Measurements from ENCODE around the gene MTMR1.

The MTMR1 gene

DNA sequence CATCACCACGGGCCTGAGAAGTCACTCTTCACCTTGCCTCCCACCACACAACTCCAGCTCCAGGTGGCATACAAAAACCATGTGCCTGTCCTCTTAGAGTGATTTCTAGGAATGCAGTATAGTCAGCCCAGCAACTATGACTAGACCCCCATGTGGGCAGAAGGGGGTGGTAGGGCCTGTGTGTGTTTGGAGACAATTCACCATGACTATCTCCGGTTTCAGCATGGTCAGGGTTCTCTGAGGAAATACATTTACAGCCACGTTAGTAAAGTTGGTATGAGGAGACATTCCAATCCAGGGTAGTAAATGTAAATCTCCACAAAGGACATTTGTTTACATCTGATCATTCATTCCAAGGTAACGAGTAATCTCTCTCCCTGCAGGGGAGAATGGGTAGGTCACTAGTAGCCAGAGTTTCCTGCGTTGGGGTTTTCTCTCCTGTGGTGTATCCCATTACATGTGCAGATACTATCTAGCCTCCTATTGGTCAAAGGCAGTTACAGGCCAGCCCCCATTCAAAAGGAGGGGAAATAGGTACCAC, 4.2 kb upstream of the MTMR1 start:
- TF ChIP-seq GATA2 (IDR thresholded peaks at IDR 0.05; ENCODE audit: low read depth, low read length) (no peak), GATA3 (IDR thresholded peaks at IDR 0.05; ENCODE audit: low read depth, low read length) (no peak)

- TF ChIP-seq GATA3 (IDR thresholded peaks at IDR 0.05; ENCODE audit: low read depth, low read length) (no peak), GATA2 (IDR thresholded peaks at IDR 0.05; ENCODE audit: low read depth, low read length) (no peak)
Measured at GRCh38 chrX:150690126-150690525, 3.1 kb upstream of the MTMR1 start.

- no peak for TF ChIP-seq GATA3 (IDR thresholded peaks at IDR 0.05; ENCODE audit: low read depth, low read length)
- no peak for TF ChIP-seq GATA2 (IDR thresholded peaks at IDR 0.05; ENCODE audit: low read depth, low read length)
Measured at GRCh38 chrX:150692296-150692695, 900 bp upstream of the MTMR1 start.

- TF ChIP-seq GATA2 (IDR thresholded peaks at IDR 0.05; ENCODE audit: low read depth, low read length) (no peak), GATA3 (IDR thresholded peaks at IDR 0.05; ENCODE audit: low read depth, low read length) (no peak)
Measured at GRCh38 chrX:150693725-150694574, 754 bp downstream of the MTMR1 start.

GRCh38 chrX:150694738-150695410, 1.7 kb downstream of the MTMR1 start:
- TF ChIP-seq GATA2 (IDR thresholded peaks at IDR 0.05; ENCODE audit: low read depth, low read length) (no peak), GATA3 (IDR thresholded peaks at IDR 0.05; ENCODE audit: low read depth, low read length) (no peak)

DNA sequence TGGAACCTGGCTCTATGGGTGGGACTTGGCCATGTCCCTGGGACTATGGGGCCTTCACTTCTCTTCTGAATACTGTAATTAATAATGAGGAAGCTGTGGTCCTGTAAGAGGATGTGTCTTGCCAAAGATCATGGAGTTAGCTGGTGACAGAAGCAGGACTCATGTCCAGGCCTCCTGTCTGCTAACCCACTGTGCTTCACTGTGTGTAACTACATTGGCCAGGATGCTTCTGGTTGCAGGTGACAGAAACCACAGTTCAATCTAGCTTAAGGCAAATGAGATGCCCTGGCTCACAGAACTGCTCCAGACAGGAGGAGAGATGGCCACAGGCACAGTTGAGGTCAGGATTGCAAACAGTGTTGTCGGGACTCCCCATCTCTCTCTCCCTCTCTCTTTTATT, 3.1 kb downstream of the MTMR1 start:
- TF ChIP-seq GATA2 (IDR thresholded peaks at IDR 0.05; ENCODE audit: low read depth, low read length) (no peak), GATA3 (IDR thresholded peaks at IDR 0.05; ENCODE audit: low read depth, low read length) (no peak)

DNA sequence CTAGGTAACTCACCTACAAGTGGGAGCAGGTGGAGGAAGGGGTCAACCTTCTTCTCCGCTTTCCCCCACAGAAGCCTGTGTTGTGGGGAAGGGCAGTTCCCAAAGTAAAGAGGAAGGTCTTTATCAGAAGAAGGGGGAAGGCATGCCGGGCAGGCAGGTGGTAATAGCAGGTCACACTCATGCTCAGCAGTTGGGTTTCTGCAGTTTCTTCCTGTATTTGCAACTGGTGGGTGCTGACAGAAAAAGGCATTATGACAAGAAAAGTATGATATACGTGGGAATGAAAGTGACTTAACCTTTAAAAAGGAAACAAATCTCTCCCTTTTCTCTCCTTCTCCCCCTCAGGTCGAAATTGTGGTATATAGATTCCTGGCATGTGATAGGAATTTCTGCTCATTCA, 3.7 kb downstream of the MTMR1 start:
- no peak for TF ChIP-seq GATA3 (IDR thresholded peaks at IDR 0.05; ENCODE audit: low read depth, low read length)

- TF ChIP-seq GATA2 (IDR thresholded peaks at IDR 0.05; ENCODE audit: low read depth, low read length), result no peak
- TF ChIP-seq GATA3 (IDR thresholded peaks at IDR 0.05; ENCODE audit: low read depth, low read length), result no peak
Measured at GRCh38 chrX:150697641-150698040, 4.4 kb downstream of the MTMR1 start.

DNA sequence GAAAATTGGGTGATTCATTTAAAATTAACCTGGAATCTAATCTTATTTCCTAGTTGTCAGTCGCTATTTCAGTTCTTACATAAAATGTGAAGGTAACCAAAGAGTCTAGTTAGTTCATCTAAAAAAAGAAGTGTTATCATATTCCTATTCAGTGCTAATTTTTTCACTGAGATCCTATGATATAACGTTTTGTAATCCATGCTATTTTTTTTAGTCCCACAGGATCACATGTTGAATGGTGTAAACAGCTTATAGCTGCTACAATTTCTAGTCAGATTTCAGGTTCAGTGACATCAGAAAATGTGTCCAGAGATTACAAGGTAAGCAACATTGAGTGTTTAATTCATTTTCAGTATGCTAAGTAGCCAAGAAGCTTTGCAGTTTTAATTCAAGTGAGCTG, 5.8 kb downstream of the MTMR1 start:
- TF ChIP-seq GATA2 (IDR thresholded peaks at IDR 0.05; ENCODE audit: low read depth, low read length), result no peak
- TF ChIP-seq GATA3 (IDR thresholded peaks at IDR 0.05; ENCODE audit: low read depth, low read length), result no peak

- TF ChIP-seq GATA3 (IDR thresholded peaks at IDR 0.05; ENCODE audit: low read depth, low read length), result no peak
- no peak for TF ChIP-seq GATA2 (IDR thresholded peaks at IDR 0.05; ENCODE audit: low read depth, low read length)
Measured at GRCh38 chrX:150700107-150700506, 6.9 kb downstream of the MTMR1 start.

DNA sequence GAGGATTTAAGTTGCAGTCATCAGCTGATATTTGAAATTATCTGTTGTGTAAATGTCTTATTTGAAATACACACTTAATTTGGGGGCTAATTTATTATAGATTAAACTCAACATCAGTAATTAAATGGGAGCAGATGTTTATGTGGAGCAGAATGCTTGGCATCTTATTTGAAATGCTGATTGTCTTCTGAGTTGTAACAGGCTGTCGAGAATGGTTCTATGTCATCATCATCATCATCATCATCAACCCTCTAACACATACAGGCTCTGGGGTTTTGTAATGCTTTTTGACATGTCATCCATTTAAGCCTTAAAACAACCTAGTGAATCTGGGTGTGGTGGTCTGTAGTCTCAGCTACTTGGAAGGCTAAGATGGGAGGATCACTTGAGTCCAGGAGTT, 8.2 kb downstream of the MTMR1 start:
- no peak for TF ChIP-seq GATA2 (IDR thresholded peaks at IDR 0.05; ENCODE audit: low read depth, low read length)
- TF ChIP-seq GATA3 (IDR thresholded peaks at IDR 0.05; ENCODE audit: low read depth, low read length), result no peak

DNA sequence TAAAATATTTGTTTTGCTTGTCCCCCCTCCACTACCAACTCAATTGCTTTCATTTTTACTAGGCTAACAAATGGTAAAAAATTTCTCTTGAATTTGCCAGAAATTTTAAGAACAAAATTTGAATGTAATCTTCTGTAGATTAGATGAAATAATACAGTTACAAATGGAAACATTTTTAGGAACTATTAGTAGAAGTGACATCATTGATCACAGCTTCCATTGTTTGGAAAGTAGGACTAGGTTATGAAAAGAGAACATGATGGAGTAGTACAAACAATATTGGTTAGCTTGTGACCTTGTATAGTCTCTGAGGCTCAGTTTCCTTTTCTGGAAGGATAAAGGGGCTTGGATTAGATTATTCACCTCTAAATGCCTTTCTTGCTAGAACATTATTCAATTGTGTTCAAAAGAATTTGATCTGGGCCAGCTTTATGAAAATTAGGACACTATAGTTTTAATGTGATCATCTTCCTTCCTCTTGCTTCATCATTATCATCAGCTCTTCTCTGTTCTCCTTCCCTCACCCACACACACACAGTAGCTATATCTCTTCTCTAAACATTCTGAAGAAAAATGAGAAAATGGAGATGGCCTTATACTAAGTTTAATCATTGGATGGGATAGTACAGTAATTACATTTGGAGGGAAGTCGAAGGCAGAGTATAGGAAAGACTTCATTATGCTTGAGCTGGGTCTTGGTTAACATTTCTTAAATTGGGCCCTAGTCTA, 9.9 kb downstream of the MTMR1 start:
- TF ChIP-seq GATA3 (IDR thresholded peaks at IDR 0.05; ENCODE audit: low read depth, low read length) (no peak), GATA2 (IDR thresholded peaks at IDR 0.05; ENCODE audit: low read depth, low read length) (no peak)

GRCh38 chrX:150703695-150703974, 10.4 kb downstream of the MTMR1 start:
- no peak for TF ChIP-seq GATA3 (IDR thresholded peaks at IDR 0.05; ENCODE audit: low read depth, low read length)
- no peak for TF ChIP-seq GATA2 (IDR thresholded peaks at IDR 0.05; ENCODE audit: low read depth, low read length)

GRCh38 chrX:150704030-150704613, 10.9 kb downstream of the MTMR1 start:
- TF ChIP-seq GATA3 (IDR thresholded peaks at IDR 0.05; ENCODE audit: low read depth, low read length) (no peak), GATA2 (IDR thresholded peaks at IDR 0.05; ENCODE audit: low read depth, low read length) (no peak)

All from SH-SY5Y (cell line).